Measurements from ENCODE around the gene KIR3DL2. TPM values are rescaled to one million over a fixed set of nuclear protein-coding genes. Genes with fewer than 3 reads are reported as not detected.
"Not testable (repeated sequence)": the region's sequence is repeated elsewhere in the genome, so short reads cannot be mapped to it uniquely, and the experiment has no call there.

Gene KIR3DL2
- total RNA-seq, 6 experiments from 2014 or later = not detected

- Mint-ChIP-seq H3K4me1 (ENCODE audit: low read depth) (no peaks in the 10 kb centered on the region), H3K27me3 (ENCODE audit: insufficient read depth) (peaks cover 1% of the 10 kb centered on the region), H3K36me3 (ENCODE audit: low read depth) (0 out of 2 replicates have a peak, but pooled peaks cover 4% of the 10 kb centered on the region), H3K4me3 (no peak overlapping the region), H3K27ac (no peak overlapping the region), H3K9me3 (peaks cover 32% of the 10 kb centered on the region)
- TF ChIP-seq CTCF (IDR thresholded peaks at IDR 0.05) = no peak
- DNase-seq = no peak
Measured at GRCh38 chr19:54817670-54818536, 32.3 kb upstream of the KIR3DL2 start.

GRCh38 chr19:54824416-54824815 lies 25.8 kb upstream of the KIR3DL2 start:
- not testable (repeated sequence) for H3K4me1 Mint-ChIP-seq (ENCODE audit: low read depth); H3K4me3 Mint-ChIP-seq; H3K36me3 Mint-ChIP-seq (ENCODE audit: low read depth); DNase-seq; H3K27ac Mint-ChIP-seq; H3K27me3 Mint-ChIP-seq (ENCODE audit: insufficient read depth)
- peaks cover 25% of the 10 kb centered on the region for H3K9me3 Mint-ChIP-seq

GRCh38 chr19:54825326-54825725 lies 24.9 kb upstream of the KIR3DL2 start:
- DNase-seq = not testable (repeated sequence)

GRCh38 chr19:54828064-54828463 lies 22.2 kb upstream of the KIR3DL2 start:
- H3K27me3 Mint-ChIP-seq (ENCODE audit: insufficient read depth); H3K4me1 Mint-ChIP-seq (ENCODE audit: low read depth); H3K27ac Mint-ChIP-seq; H3K4me3 Mint-ChIP-seq; DNase-seq: not testable (repeated sequence)
- peaks cover 15% of the 10 kb centered on the region for H3K36me3 Mint-ChIP-seq (ENCODE audit: low read depth)
- peaks cover 39% of the 10 kb centered on the region for H3K9me3 Mint-ChIP-seq

More at GRCh38 chr19:54825326-54825725, 24.9 kb upstream of the KIR3DL2 start:
- Mint-ChIP-seq H3K9me3 (peaks cover 31% of the 10 kb centered on the region), H3K36me3 (ENCODE audit: low read depth) (peaks cover 10% of the 10 kb centered on the region)
- H3K27ac Mint-ChIP-seq; H3K27me3 Mint-ChIP-seq (ENCODE audit: insufficient read depth); H3K4me1 Mint-ChIP-seq (ENCODE audit: low read depth); H3K4me3 Mint-ChIP-seq: not testable (repeated sequence)

GRCh38 chr19:54832496-54832895 lies 17.7 kb upstream of the KIR3DL2 start, which contains the start of gene KIR2DS4:
TSS of gene KIR2DS4 (plus strand) at chr19:54832676.
- H3K4me1 Mint-ChIP-seq (ENCODE audit: low read depth); H3K27me3 Mint-ChIP-seq (ENCODE audit: insufficient read depth); DNase-seq; H3K27ac Mint-ChIP-seq; H3K36me3 Mint-ChIP-seq (ENCODE audit: low read depth); H3K4me3 Mint-ChIP-seq: not testable (repeated sequence)
- H3K9me3 Mint-ChIP-seq = peaks cover 44% of the 10 kb centered on the region

- H3K4me3 Mint-ChIP-seq; H3K36me3 Mint-ChIP-seq (ENCODE audit: low read depth); H3K27ac Mint-ChIP-seq; H3K27me3 Mint-ChIP-seq (ENCODE audit: insufficient read depth); H3K4me1 Mint-ChIP-seq (ENCODE audit: low read depth); DNase-seq: not testable (repeated sequence)
- H3K9me3 Mint-ChIP-seq = peaks cover 44% of the 10 kb centered on the region
Measured at GRCh38 chr19:54835126-54835525, 15.1 kb upstream of the KIR3DL2 start.

GRCh38 chr19:54837522-54837921 lies 12.7 kb upstream of the KIR3DL2 start:
- not testable (repeated sequence) for H3K4me3 Mint-ChIP-seq; H3K27ac Mint-ChIP-seq; H3K27me3 Mint-ChIP-seq (ENCODE audit: insufficient read depth); H3K4me1 Mint-ChIP-seq (ENCODE audit: low read depth); DNase-seq; H3K36me3 Mint-ChIP-seq (ENCODE audit: low read depth)
- H3K9me3 Mint-ChIP-seq = peaks cover 41% of the 10 kb centered on the region

- not testable (repeated sequence) for H3K4me1 Mint-ChIP-seq (ENCODE audit: low read depth); DNase-seq; H3K36me3 Mint-ChIP-seq (ENCODE audit: low read depth); H3K4me3 Mint-ChIP-seq; H3K27ac Mint-ChIP-seq; H3K27me3 Mint-ChIP-seq (ENCODE audit: insufficient read depth)
- H3K9me3 Mint-ChIP-seq = peaks cover 53% of the 10 kb centered on the region
Measured at GRCh38 chr19:54843171-54843570, 7.1 kb upstream of the KIR3DL2 start.

GRCh38 chr19:54850930-54851329 lies 687 bp downstream of the KIR3DL2 start:
- H3K36me3 Mint-ChIP-seq (ENCODE audit: low read depth) = peaks cover 17% of the 10 kb centered on the region
- no peak for DNase-seq
- no peaks in the 10 kb centered on the region for H3K4me1 Mint-ChIP-seq (ENCODE audit: low read depth)
- peaks cover 86% of the 10 kb centered on the region for H3K9me3 Mint-ChIP-seq
- TF ChIP-seq CTCF (IDR thresholded peaks at IDR 0.05) = no peak
- H3K27me3 Mint-ChIP-seq (ENCODE audit: insufficient read depth) = peaks cover 1% of the 10 kb centered on the region; the same call in 1 of the 2 replicates
- no peak overlapping the region for H3K27ac Mint-ChIP-seq
- no peak overlapping the region for H3K4me3 Mint-ChIP-seq

Measured in HFFc6 (cell line).